AG04449 (cell line): ENCODE data around the gene SH2D3C.

Experiments
- CTCF ChIA-PET: fragments of 350-600 bp; formaldehyde crosslinking; extraction: SDS; loops from one replicate; lab custom pipeline; 2021; ENCODE audit warnings: antibody characterized with exemption; lab: Yijun Ruan, JAX
- POLR2A ChIA-PET: fragments of 400-600, 350-600 bp; formaldehyde crosslinking; extraction: SDS; loops from one replicate; lab custom pipeline; 2020; ENCODE audit warnings: antibody characterized with exemption, inconsistent platforms; lab: Yijun Ruan, JAX
- DNase-seq: peaks from one replicate; pipeline ENCODE4 v3.0.0-alpha.2; 2010; ENCODE audit warnings: low read depth, low spot score
- H3K4me3 ChIP-seq: 2 replicates; pipeline ENCODE4 v1.5.1; 2011; ENCODE audit warnings: low read depth, mild to moderate bottlenecking, control low read depth, low read length
- CTCF ChIP-seq: IDR thresholded peaks from one replicate; pipeline ENCODE4 v1.5.1; 2011; ENCODE audit warnings: mild to moderate bottlenecking, moderate library complexity, low read length, control low read depth, inconsistent platforms; ENCODE audit not compliant: insufficient read depth; ENCODE audit errors: missing control alignments

The SH2D3C gene

GRCh38 chr9:127712371-127712770, 66.1 kb downstream of the SH2D3C start:
- POLR2A ChIA-PET: no interaction called here
- DNase-seq: no peak
- no peak for TF ChIP-seq CTCF
- H3K4me3 ChIP-seq: no peak overlapping the region
- CTCF ChIA-PET: interaction anchor here (0.7 to 1.0 kb wide), 3 partner anchors 101 to 118 kb away, joined by 3 read pairs; no protein-coding TSS in a partner anchor

- no peak for DNase-seq
- TF ChIP-seq CTCF: no peak
- POLR2A ChIA-PET: no interaction called here
- H3K4me3 ChIP-seq: no peak overlapping the region
- CTCF ChIA-PET: interaction anchor here (1.0 kb wide), 1 partner anchor 102 kb away, joined by 3 read pairs; no protein-coding TSS in a partner anchor
Measured at GRCh38 chr9:127711831-127712274, 66.6 kb downstream of the SH2D3C start.

- ChIA-PET POLR2A (interaction anchor here (0.7 kb wide), 1 partner anchor 19 kb away, joined by 3 read pairs; no protein-coding TSS in a partner anchor), CTCF (interaction anchor here (0.9 to 1.0 kb wide), 2 partner anchors 24 to 102 kb away, joined by 3 read pairs; partner anchors contain the start of gene TOR2A)
- no peak for TF ChIP-seq CTCF
- H3K4me3 ChIP-seq: no peak overlapping the region
- no peak for DNase-seq
Measured at GRCh38 chr9:127711226-127711701, 67.2 kb downstream of the SH2D3C start.

GRCh38 chr9:127710204-127710783, 68.2 kb downstream of the SH2D3C start:
- DNase-seq: no peak
- H3K4me3 ChIP-seq: no peak overlapping the region
- ChIA-PET POLR2A (interaction anchor here (0.7 kb wide), 1 partner anchor 20 kb away, joined by 3 read pairs; no protein-coding TSS in a partner anchor), CTCF (interaction anchor here (0.9 to 1.0 kb wide), 3 partner anchors 15 to 25 kb away, joined by 3 read pairs; partner anchors contain the start of gene TOR2A)
- TF ChIP-seq CTCF: no peak

- POLR2A ChIA-PET: no interaction called here
- DNase-seq: no peak
- no peak for TF ChIP-seq CTCF
- CTCF ChIA-PET: interaction anchor here (1.0 to 1.1 kb wide), 2 partner anchors 25 to 26 kb away, joined by 3 to 4 read pairs; partner anchors contain the start of gene TOR2A
- no peak overlapping the region for H3K4me3 ChIP-seq
Measured at GRCh38 chr9:127708952-127709587, 69.4 kb downstream of the SH2D3C start.

GRCh38 chr9:127707766-127708165, 70.7 kb downstream of the SH2D3C start:
- ChIA-PET POLR2A (interaction anchor here (1.1 kb wide), 1 partner anchor 95 kb away, joined by 3 read pairs; the partner anchor contains the start of gene STXBP1), CTCF (interaction anchor here (1.5 kb wide), 1 partner anchor 27 kb away, joined by 5 read pairs; the partner anchor contains the start of gene TOR2A)
- no peak for DNase-seq
- TF ChIP-seq CTCF: no peak
- no peak overlapping the region for H3K4me3 ChIP-seq
